ENCODE data around the gene FTCD.
"Not testable (repeated sequence)": the region's sequence is repeated elsewhere in the genome, so short reads cannot be mapped to it uniquely, and the experiment has no call there.

FTCD gene

DNA sequence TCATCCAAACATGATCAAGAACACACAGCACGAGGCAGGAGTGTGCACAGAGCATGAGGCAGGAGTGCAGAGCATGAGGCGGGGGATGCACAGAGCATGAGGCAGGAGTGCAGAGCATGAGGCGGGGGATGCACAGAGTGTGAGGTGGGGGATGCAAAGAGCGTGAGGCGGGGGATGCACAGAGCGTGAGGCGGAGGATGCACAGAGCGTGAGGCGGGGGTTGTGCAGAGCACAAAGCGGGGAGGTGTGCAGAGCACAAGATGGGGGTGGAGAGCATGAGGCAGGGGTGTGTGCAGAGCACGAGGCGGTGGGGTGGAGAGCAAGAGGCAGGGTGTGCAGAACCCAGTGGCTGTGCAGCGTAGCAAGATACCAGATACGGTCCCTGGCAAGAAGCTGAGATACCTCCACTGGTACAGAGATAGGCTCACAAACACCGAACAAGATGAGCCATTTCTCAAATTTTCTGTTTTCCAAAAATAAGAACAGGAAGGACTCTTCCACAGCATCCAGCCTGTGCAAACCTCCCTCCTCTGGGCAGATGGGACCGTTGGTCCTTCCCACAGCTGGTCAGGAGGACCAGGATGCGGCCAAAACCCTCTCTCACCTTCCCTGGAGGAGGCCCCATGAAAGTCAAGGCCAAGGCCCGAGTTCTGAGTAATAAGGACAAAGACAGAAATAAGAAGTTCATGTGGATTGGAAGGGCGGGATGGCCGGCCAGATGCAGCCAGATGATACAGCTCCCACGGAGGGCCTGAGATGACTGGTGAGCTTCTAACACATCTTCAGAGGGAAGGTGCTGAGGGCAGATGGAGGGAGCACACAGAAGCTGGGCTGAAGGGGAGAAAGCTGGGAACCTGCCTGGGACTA is 16.9 kb upstream of the FTCD start:
- DNase-seq (ENCODE audit: low read depth in 2 of 2): no peak

- no peak for DNase-seq (ENCODE audit: low read depth in 2 of 2)
These were observed 16.2 kb upstream of the FTCD start for GRCh38 chr21:46171585-46171984.

DNA sequence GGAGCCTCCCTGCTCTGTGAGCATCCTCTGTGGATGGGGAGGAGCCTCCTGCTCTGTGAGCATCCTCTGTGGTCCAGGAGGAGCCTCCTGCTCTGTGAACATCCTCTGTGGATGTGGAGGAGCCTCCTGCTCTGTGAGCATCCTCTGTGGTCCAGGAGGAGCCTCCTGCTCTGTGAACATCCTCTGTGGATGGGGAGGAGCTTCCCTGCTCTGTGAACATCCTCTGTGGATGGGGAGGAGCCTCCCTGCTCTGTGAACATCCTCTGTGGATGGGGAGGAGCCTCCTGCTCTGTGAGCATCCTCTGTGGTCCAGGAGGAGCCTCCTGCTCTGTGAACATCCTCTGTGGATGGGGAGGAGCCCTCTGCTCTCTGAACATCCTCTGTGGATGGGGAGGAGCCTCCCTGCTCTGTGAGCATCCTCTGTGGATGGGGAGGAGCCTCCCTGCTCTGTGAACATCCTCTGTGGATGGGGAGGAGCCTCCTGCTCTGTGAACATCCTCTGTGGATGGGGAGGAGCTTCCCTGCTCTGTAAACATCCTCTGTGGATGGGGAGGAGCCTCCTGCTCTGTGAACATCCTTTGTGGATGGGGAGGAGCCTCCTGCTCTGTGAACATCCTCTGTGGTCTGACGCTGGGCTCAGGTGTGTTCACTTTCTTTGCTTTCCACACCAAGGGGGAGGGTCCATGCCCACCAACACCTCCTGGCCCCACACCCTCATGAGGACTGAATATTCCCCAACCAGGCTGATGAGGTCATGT is 15.2 kb upstream of the FTCD start:
- not testable (repeated sequence) for DNase-seq (ENCODE audit: low read depth in 2 of 2)

DNA sequence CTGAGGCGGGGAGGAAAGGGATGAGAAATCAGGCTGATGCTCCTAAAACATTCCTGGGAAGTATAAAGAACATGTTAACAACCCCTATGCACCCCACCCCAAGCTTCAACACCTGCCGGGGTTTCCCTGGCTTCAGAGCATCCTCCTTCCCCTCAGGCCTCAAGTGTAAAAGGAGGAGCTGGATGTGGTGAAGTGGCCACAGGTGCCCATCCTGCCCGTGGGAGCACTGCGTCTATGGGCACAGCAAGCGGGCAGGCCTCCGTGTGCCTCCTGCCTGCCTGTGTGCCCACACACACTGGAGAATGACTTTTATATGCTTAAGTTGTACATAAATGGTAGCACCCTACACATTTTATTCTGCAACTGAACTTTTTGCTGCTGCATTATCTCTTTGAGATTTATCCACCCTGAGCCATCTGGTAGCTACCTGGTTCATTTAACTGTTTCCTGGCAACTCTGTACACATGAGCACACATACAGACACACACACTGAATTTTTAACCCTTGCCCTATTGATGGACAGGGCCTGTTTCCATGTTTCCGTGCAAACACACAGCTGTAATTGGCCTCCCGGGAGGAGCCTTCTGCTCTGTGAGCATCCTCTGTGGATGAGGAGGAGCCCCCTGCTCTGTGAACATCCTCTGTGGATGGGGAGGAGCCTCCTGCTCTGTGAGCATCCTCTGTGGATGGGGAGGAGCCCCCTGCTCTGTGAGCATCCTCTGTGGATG is 13.4 kb upstream of the FTCD start:
- DNase-seq (ENCODE audit: low read depth in 2 of 2): no peak

GRCh38 chr21:46168238-46168637 is 12.9 kb upstream of the FTCD start:
- no peak for DNase-seq (ENCODE audit: low read depth in 2 of 2)

GRCh38 chr21:46165098-46165497 is 9.7 kb upstream of the FTCD start:
- no peak for DNase-seq (ENCODE audit: low read depth in 2 of 2)

- no peak for DNase-seq (ENCODE audit: low read depth in 2 of 2)
These were observed 8.0 kb upstream of the FTCD start for GRCh38 chr21:46163380-46163779.

DNA sequence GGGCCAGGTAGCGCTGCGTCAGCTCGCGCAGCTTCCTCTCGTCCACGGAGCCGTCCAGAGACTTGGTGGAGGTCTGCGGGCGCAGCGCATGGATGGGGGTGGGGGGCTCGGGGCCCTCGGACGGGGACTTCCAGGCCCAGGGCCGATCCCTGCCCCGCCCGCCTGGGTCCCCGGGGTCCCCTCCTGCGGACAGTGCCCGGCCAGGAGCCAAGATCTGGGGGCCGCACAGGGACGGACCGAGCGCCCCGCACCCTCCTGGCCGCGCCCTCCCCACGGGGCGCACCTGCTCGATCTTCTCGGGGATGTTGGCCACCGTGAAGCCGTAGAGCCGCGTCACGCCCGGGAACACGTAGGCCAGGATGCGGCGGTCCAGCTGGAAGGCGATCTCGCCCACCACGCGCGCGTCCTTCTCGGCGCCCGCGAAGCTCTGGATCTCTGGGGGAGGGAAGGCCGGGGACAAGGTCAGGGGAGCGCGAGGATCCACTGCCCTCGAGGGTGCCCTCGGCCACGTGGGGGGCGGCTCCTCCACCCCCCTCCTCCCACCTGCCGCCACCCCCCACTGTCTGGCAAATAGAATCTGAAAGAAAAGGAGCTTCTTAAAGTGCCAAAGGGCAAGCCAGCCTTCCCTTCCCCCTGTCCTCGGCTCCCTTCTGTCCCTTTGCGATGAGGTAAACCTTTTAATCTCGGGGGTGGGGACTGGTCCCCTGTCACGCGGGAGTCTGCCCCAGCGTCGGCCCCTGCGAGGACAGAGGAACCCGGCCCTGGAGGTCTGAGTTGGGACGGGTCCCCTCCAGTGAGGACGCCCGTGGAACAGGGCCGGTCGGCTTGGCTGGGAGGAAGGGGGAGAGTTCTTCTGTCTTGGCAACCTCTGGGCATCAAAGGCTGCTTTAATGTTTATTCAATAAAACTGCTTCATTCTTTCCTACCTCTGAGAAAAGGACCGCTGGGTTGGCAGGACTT is 6.5 kb upstream of the FTCD start:
- DNase-seq (ENCODE audit: low read depth in 2 of 2): no peak

DNA sequence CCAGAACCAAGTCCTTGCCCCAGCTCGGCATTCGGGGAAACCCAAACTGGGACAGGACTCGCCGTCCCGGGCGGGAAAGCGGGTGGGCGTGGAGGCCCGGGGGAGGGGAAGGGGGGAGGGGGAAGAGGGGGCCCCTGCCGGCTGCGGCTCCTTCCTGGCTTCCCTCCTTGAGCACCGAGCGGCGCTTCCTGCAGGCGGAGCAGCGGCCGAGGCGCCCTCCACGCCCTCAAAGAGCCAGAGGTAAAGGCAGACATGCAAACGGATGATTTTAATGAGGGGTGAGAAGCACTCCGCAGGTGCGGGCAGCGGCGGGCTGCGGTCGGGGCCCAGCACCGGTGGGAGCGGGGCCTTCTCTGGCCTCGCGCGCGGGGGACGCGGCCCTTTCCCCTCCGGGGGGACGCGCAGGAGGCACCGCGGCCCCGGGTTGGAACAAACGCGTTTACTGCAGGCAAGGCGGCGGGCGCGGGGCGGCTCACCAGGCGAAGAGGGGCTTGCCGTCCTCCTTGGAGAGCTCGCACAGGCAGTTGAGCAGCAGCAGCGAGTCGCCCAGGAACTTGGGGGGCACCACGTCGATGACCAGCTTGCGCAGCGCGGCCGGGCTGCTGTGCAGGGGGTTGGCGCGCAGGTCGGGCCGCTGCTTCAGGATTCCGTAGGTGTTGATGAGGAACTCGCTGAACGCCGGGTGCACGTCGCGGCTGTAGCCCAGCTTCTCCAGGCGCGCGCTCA is 5.7 kb upstream of the FTCD start:
- no peak for DNase-seq (ENCODE audit: low read depth in 2 of 2)

- no peak for DNase-seq (ENCODE audit: low read depth in 2 of 2)
These were observed 5.2 kb upstream of the FTCD start for GRCh38 chr21:46160657-46160906.

DNA sequence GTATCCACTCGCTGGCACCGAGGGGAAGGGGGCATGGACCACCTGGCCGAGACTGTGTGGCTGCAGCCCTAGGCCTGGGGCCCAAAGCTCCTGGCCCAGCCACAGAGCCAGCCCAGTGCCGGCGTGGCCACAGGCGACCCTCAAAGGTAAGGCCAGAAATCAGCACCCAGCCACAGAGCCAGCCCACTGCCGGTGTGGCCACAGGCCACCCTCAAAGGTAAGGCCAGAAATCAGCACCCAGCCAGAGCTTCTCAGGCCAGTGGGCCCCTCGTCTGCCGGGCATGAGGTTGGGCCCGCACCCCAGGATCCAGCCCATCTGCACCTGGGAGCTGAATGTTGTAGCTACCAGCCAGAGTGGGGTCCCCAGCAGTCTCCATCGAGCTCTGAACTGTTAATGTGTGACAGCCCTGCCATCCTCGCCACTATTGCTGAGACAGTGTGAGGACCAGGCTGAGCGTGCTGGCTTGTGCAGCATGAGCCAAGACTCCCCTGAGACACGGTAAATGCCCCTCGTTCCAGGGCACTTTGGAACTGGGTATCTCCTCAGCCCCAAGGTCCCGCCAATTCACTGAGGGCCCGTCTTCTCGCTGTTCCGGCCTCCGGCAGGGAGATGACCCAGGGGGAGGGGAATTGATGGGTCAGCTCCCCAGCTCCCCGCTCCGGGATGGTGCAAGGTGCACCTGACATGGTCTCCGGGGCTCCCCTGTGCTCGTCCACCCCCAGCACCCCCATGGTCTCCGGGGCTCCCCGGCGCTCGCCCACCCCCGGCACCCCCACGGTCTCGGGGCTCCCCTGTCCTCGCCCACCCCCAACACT is 4.7 kb upstream of the FTCD start:
- no peak for DNase-seq (ENCODE audit: low read depth in 2 of 2)

GRCh38 chr21:46159390-46159789 is 4.0 kb upstream of the FTCD start:
- no peak for DNase-seq (ENCODE audit: low read depth in 2 of 2)

GRCh38 chr21:46158666-46159300 is 3.4 kb upstream of the FTCD start:
- DNase-seq (ENCODE audit: low read depth in 2 of 2): no peak

- no peak for DNase-seq (ENCODE audit: low read depth in 2 of 2)
These were observed 2.6 kb upstream of the FTCD start for GRCh38 chr21:46157987-46158451.

- DNase-seq (ENCODE audit: low read depth in 2 of 2): no peak
These were observed 2.1 kb upstream of the FTCD start for GRCh38 chr21:46157396-46157986.

GRCh38 chr21:46156678-46157077 is 1.3 kb upstream of the FTCD start:
- no peak for DNase-seq (ENCODE audit: low read depth in 2 of 2)

DNA sequence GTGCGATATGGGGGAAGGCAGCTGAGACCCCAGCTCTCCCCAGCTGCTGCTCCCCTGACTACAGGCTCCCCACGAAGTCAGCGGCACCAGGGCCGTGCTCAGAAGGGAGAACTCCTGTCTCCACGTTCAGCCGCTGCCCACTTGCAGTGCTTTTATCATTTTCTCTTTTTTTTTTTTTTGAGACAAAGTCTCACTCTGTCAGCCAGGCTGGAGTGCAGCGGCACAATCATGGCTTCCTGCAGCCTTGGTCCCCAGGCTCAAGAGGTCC is 933 bp upstream of the FTCD start:
- DNase-seq (ENCODE audit: low read depth in 2 of 2): no peak

DNA sequence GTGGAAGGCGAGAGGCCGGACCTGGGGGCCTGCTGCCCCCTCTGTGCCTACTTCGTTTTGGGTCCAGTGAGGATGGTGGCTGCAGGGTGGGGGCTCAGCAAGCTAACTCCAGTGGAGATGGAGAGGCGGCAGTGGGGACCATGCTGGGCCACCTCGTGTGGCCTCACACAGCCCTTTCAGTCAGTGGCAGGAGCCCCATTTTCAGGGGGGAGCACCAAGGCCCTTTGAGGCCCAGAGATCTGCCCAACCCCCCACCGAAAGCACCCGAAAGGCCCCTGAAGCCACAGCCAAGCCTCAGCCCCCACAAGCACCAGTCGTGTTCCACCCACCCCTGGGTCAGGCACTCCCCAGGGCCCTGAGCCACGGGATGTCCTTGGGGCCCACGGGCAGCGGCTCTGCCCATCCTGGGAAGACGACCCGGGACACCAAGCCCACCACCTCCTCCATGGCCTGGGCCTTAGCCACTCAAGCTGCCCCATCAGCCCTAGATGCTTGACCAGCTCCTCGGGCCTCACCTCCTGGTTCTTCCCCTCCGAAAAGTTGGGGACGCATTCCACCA is 345 bp downstream of the FTCD start:
- no peak for DNase-seq (ENCODE audit: low read depth in 2 of 2)
